Measurements from ENCODE around the gene GRIA1. TPM values are rescaled to one million over a fixed set of nuclear protein-coding genes. Genes with fewer than 3 reads are reported as not detected.

The GRIA1 gene
- total RNA-seq, 1 experiment from 2014 or later = not detected

DNA sequence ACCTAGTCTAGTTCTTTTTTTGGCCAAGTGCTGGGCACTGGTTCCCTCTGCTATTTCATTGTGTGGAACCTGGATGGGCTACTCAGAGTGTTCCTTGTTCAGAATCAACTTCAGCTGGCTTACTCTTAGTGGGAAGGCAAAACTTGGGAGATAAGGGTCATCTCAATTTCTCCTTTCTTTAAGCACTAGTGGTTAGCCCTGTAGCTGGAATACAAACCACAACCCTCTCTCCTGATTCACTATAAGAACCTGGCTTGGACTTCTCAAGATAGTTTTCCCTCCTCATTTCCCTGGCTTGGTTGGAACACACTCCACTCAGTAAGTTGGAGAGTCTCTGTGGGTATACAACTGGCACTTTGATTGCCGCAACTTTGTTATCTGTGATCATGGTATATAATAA, 35.1 kb downstream of the GRIA1 start:
- POLR2A ChIA-PET = no interaction called here
- DNase-seq (ENCODE audit: low read depth, low spot score) (no peak), ATAC-seq (no peak)
- Histone ChIP-seq H3K27ac (ENCODE audit: low read length) (no peak overlapping the region), H3K4me3 (ENCODE audit: low read depth in 2 of 2, low read length in 2 of 2) (no peak overlapping the region), H3K4me1 (ENCODE audit: control insufficient read depth, insufficient read depth, low read length) (no peaks in the 10 kb centered on the region), H3K9me3 (ENCODE audit: control insufficient read depth, insufficient read depth, low read depth, low read length) (no peaks in the 10 kb centered on the region), H3K27me3 (ENCODE audit: control insufficient read depth, insufficient read depth, low read length) (no peaks in the 10 kb centered on the region), H3K36me3 (ENCODE audit: control insufficient read depth, insufficient read depth, low read length) (no peaks in the 10 kb centered on the region; the same call in 1 of the 2 replicates)
- BruUV-seq (replicated peaks) = no TSS peak
- CTCF ChIA-PET = no interaction called here
- TF ChIP-seq, protein P1, sequence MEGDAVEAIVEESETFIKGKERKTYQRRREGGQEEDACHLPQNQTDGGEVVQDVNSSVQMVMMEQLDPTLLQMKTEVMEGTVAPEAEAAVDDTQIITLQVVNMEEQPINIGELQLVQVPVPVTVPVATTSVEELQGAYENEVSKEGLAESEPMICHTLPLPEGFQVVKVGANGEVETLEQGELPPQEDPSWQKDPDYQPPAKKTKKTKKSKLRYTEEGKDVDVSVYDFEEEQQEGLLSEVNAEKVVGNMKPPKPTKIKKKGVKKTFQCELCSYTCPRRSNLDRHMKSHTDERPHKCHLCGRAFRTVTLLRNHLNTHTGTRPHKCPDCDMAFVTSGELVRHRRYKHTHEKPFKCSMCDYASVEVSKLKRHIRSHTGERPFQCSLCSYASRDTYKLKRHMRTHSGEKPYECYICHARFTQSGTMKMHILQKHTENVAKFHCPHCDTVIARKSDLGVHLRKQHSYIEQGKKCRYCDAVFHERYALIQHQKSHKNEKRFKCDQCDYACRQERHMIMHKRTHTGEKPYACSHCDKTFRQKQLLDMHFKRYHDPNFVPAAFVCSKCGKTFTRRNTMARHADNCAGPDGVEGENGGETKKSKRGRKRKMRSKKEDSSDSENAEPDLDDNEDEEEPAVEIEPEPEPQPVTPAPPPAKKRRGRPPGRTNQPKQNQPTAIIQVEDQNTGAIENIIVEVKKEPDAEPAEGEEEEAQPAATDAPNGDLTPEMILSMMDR (IDR thresholded peaks at IDR 0.05) = no peak
- TF ChIP-seq SIN3A (IDR thresholded peaks at IDR 0.05; ENCODE audit: borderline replicate concordance, insufficient read depth, low read depth, low read length) (no peak), POLR2AphosphoS5 (IDR thresholded peaks at IDR 0.05; ENCODE audit: low read depth, low read length) (no peak), TCF7L2 (IDR thresholded peaks at IDR 0.05; ENCODE audit: low read depth, low read length) (no peak)
- TF ChIP-seq, protein P2, sequence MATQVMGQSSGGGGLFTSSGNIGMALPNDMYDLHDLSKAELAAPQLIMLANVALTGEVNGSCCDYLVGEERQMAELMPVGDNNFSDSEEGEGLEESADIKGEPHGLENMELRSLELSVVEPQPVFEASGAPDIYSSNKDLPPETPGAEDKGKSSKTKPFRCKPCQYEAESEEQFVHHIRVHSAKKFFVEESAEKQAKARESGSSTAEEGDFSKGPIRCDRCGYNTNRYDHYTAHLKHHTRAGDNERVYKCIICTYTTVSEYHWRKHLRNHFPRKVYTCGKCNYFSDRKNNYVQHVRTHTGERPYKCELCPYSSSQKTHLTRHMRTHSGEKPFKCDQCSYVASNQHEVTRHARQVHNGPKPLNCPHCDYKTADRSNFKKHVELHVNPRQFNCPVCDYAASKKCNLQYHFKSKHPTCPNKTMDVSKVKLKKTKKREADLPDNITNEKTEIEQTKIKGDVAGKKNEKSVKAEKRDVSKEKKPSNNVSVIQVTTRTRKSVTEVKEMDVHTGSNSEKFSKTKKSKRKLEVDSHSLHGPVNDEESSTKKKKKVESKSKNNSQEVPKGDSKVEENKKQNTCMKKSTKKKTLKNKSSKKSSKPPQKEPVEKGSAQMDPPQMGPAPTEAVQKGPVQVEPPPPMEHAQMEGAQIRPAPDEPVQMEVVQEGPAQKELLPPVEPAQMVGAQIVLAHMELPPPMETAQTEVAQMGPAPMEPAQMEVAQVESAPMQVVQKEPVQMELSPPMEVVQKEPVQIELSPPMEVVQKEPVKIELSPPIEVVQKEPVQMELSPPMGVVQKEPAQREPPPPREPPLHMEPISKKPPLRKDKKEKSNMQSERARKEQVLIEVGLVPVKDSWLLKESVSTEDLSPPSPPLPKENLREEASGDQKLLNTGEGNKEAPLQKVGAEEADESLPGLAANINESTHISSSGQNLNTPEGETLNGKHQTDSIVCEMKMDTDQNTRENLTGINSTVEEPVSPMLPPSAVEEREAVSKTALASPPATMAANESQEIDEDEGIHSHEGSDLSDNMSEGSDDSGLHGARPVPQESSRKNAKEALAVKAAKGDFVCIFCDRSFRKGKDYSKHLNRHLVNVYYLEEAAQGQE (IDR thresholded peaks at IDR 0.05; ENCODE audit: insufficient read depth in 1 of 2, low read depth in 2 of 2, low read length in 1 of 2) = no peak
- in situ Hi-C loops (cut with HindIII; ENCODE audit: low pct_unique_long_range_greater_than_20kb, low sequenced_read_pairs) (no loop called here), intact Hi-C loops (cut with micrococcal nuclease; ENCODE audit: unreplicated experiment) (no loop called here)

DNA sequence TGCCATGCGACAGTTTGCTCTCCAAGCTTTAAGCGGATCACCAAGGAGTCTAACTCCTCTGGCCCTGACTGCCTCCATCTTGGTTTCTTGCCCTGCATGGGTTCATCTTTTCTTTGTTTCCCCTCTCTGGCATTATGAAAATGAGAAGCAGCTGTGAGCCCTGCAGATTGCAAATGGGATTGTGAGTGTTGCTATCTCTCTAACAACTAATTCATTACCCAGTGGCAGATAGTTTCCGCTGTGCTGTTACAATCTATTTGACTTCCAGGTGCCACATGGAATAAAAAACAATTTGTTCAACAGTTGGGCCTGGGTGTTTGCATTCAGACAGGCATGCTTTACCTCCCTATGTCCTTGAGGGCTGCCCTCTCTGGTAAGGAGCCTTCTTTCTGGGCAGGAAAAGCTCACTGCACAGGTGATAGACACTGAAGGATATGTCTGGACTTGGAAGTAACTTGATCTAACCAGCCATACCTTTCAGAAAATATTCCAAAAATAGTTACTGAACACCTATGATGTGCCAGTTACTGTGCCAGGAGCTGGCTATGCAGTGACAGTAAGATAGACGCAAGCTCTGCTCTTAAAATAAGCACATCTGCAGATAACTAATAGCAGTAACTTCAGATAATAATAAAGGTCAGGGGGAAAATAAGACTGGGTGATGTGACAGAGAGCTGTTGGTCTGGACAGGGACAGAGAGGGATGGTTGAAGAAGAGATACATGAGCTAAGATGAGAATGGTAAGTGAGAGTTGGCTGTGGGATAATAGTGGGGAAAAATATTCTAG, 40.1 kb downstream of the GRIA1 start:
- no peak for TF ChIP-seq SIN3A (IDR thresholded peaks at IDR 0.05; ENCODE audit: borderline replicate concordance, insufficient read depth, low read depth, low read length)
- TF ChIP-seq, protein P2 (IDR thresholded peaks at IDR 0.05; ENCODE audit: insufficient read depth in 1 of 2, low read depth in 2 of 2, low read length in 1 of 2) = no peak
- TF ChIP-seq POLR2AphosphoS5 (IDR thresholded peaks at IDR 0.05; ENCODE audit: low read depth, low read length) = no peak
- TF ChIP-seq, protein P1 (IDR thresholded peaks at IDR 0.05) = no peak
- TF ChIP-seq TCF7L2 (IDR thresholded peaks at IDR 0.05; ENCODE audit: low read depth, low read length) = no peak
- DNase-seq (ENCODE audit: low read depth, low spot score) (no peak), ATAC-seq (no peak)
- no peak overlapping the region for H3K4me3 ChIP-seq (ENCODE audit: low read depth in 2 of 2, low read length in 2 of 2)
- no peaks in the 10 kb centered on the region for H3K9me3 ChIP-seq (ENCODE audit: control insufficient read depth, insufficient read depth, low read depth, low read length)
- no peaks in the 10 kb centered on the region for H3K27me3 ChIP-seq (ENCODE audit: control insufficient read depth, insufficient read depth, low read length)
- ChIA-PET POLR2A (interaction anchor here (0.5 kb wide), 1 partner anchor 49 kb away, joined by 3 read pairs; no protein-coding TSS in a partner anchor), CTCF (no interaction called here)
- in situ Hi-C loops (cut with HindIII; ENCODE audit: low pct_unique_long_range_greater_than_20kb, low sequenced_read_pairs) = no loop called here
- no TSS peak for BruUV-seq (replicated peaks)
- intact Hi-C loops (cut with micrococcal nuclease; ENCODE audit: unreplicated experiment) = no loop called here
- no peaks in the 10 kb centered on the region; the same call in 1 of the 2 replicates for H3K36me3 ChIP-seq (ENCODE audit: control insufficient read depth, insufficient read depth, low read length)
- H3K27ac ChIP-seq (ENCODE audit: low read length) = no peak overlapping the region
- no peaks in the 10 kb centered on the region for H3K4me1 ChIP-seq (ENCODE audit: control insufficient read depth, insufficient read depth, low read length)
